ENCODE data around the gene MAP3K19.

The MAP3K19 gene

DNA sequence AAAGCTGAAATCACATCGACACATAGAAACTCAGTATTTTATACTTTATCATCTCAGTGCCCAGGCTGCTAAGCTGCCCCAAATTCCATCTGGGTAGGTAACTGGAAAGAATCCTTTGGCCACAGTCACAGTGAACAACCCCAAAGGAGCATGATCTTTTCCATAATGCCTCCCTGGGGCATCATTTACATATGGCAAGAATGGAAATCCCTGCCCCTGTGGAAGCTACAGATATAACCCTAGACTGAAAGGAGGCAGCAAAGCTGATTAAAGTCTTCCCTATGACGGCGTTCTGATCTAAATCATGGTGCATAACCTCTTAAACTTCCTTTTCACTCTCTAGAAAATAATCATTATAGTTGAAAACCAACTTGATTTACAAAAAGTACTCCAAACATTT, 41.5 kb downstream of the MAP3K19 start:
- no peak overlapping the region for H3K23ac ChIP-seq (ENCODE audit: low read length in 2 of 2)
- H3K27me3 ChIP-seq (ENCODE audit: control insufficient read depth in 1 of 2, insufficient read depth in 1 of 2, low read length in 2 of 2): peaks cover 5 to 22% of the 10 kb centered on the region in 2 experiments
- no peak overlapping the region for H3K4me2 ChIP-seq (ENCODE audit: low read length, poor library complexity, severe bottlenecking)
- no peak overlapping the region for H2AK5ac ChIP-seq (ENCODE audit: low read length, severe bottlenecking)
- no peak overlapping the region for H3K18ac ChIP-seq (ENCODE audit: low read depth in 1 of 2, low read length in 2 of 2)
- H3K4ac ChIP-seq (ENCODE audit: low read depth in 1 of 2, low read length in 2 of 2): no peak overlapping the region
- DNase-seq: no peak
- no peak overlapping the region for H3K14ac ChIP-seq (ENCODE audit: low read length in 2 of 2)
- no peak overlapping the region for H4K91ac ChIP-seq (ENCODE audit: low read length)
- H2AFZ ChIP-seq (ENCODE audit: low read depth, low read length): no peak overlapping the region
- no peak overlapping the region for H3K9ac ChIP-seq (ENCODE audit: low read length)
- no peaks in the 10 kb centered on the region for H3K9me3 ChIP-seq (ENCODE audit: control insufficient read depth, low read length)
- no peak overlapping the region for H4K8ac ChIP-seq (ENCODE audit: low read length)
- H2BK12ac ChIP-seq (ENCODE audit: low read length in 2 of 2): no peak overlapping the region
- H3K27ac ChIP-seq (ENCODE audit: low read length, poor library complexity, severe bottlenecking): no peak overlapping the region
- H3K4me1 ChIP-seq (ENCODE audit: control insufficient read depth, insufficient read depth, low read depth, low read length): no peaks in the 10 kb centered on the region
- no peak overlapping the region for H2BK5ac ChIP-seq (ENCODE audit: low read depth, low read length, poor library complexity, severe bottlenecking)
- 100% methylated on average over 1 of the region's 3 CpGs for WGBS
- H3K79me1 ChIP-seq (replicated peaks; ENCODE audit: low read length, poor library complexity, severe bottlenecking): no peaks in the 10 kb centered on the region
- no peak overlapping the region for H2BK120ac ChIP-seq (ENCODE audit: low read depth, low read length)
- no peak overlapping the region for H2BK15ac ChIP-seq (ENCODE audit: low read depth, poor library complexity, severe bottlenecking)
- no peaks in the 10 kb centered on the region for H3K36me3 ChIP-seq (ENCODE audit: control insufficient read depth in 1 of 2, insufficient read depth in 2 of 2, low read depth in 1 of 2, low read length in 2 of 2)
- H3K4me3 ChIP-seq (ENCODE audit: insufficient read depth in 1 of 2, low read depth in 1 of 2, low read length in 2 of 2): no peak overlapping the region

DNA sequence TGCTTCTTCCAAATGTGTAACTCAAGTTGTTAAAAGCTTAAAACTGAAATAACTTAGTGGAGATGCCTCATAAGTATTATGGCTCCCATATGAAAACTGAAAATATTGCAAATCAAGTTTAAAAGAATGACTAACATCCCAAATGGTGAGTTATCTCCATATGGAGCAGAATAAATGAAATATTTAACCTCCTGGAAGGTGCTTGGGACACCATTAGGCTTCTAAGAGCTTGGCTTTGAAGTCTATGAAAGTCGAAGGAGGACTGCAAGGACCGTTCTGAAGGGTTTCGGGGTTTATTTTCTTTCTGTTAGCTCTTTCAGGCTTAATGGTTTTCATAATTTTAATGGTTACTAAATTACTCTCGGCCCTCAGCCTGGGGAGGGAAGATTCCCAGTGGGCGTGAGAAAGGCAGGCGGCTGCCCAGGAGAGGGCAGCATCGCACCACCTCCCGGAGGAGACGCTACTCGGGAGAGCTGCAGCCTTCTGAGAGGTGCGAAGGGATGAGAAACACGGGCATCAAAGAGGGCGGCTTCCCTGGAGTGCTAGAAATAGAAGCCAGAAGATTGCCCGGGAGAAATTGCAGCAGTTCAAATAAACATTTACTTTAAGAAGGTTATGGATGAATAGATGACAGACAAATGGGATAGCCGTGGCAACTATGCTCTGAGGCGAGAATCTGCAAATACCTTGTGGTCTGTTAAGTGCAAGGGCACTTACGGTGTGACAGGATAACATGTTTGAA, 43.1 kb downstream of the MAP3K19 start:
- no peak overlapping the region for H2BK120ac ChIP-seq (ENCODE audit: low read depth, low read length)
- no peak overlapping the region for H4K8ac ChIP-seq (ENCODE audit: low read length)
- WGBS: 17% methylated on average over 16 of the region's 17 CpGs
- H2BK5ac ChIP-seq (ENCODE audit: low read depth, low read length, poor library complexity, severe bottlenecking): no peak overlapping the region
- H3K4me2 ChIP-seq (ENCODE audit: low read length, poor library complexity, severe bottlenecking): no peak overlapping the region
- peak; percentile 69 for DNase-seq
- no peak overlapping the region for H4K91ac ChIP-seq (ENCODE audit: low read length)
- no peak overlapping the region for H3K4me3 ChIP-seq (ENCODE audit: insufficient read depth in 1 of 2, low read depth in 1 of 2, low read length in 2 of 2)
- H2AFZ ChIP-seq (ENCODE audit: low read depth, low read length): no peak overlapping the region
- H3K9ac ChIP-seq (ENCODE audit: low read length): peak overlapping the region; percentile 15
- H3K27ac ChIP-seq (ENCODE audit: low read length, poor library complexity, severe bottlenecking): no peak overlapping the region
- no peak overlapping the region for H3K18ac ChIP-seq (ENCODE audit: low read depth in 1 of 2, low read length in 2 of 2)
- H2BK15ac ChIP-seq (ENCODE audit: low read depth, poor library complexity, severe bottlenecking): no peak overlapping the region
- H3K14ac ChIP-seq (ENCODE audit: low read length in 2 of 2): no peak overlapping the region
- H3K23ac ChIP-seq (ENCODE audit: low read length in 2 of 2): no peak overlapping the region
- H2AK5ac ChIP-seq (ENCODE audit: low read length, severe bottlenecking): no peak overlapping the region
- no peaks in the 10 kb centered on the region for H3K36me3 ChIP-seq (ENCODE audit: control insufficient read depth in 1 of 2, insufficient read depth in 2 of 2, low read depth in 1 of 2, low read length in 2 of 2)
- H3K4ac ChIP-seq (ENCODE audit: low read depth in 1 of 2, low read length in 2 of 2): no peak overlapping the region
- H2BK12ac ChIP-seq (ENCODE audit: low read length in 2 of 2): no peak overlapping the region
- H3K79me1 ChIP-seq (replicated peaks; ENCODE audit: low read length, poor library complexity, severe bottlenecking): no peaks in the 10 kb centered on the region
- H3K9me3 ChIP-seq (ENCODE audit: control insufficient read depth, low read length): no peaks in the 10 kb centered on the region
- H3K27me3 ChIP-seq (ENCODE audit: control insufficient read depth in 1 of 2, insufficient read depth in 1 of 2, low read length in 2 of 2): peaks cover 5 to 28% of the 10 kb centered on the region in 2 experiments
- H3K4me1 ChIP-seq (ENCODE audit: control insufficient read depth, insufficient read depth, low read depth, low read length): no peaks in the 10 kb centered on the region

DNA sequence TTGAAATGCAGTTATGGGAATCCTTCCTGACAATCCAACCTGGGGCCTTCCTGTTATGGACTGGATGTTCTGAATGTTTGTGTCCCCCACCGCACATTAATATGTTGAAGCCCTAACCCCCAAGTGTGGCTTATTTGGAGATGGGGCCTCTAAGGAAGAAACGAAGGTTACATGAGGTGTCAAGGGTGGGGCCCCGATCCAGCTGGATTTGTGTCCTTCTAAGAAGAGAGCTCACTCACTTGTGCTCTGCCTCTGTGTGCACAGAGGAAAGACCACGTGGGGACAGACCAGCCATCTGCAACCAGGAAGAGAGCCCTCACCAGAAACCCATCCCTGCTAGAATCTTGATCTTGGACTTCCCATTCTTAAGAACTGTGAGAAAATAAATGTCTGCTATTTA, 44.4 kb downstream of the MAP3K19 start:
- Histone ChIP-seq H2BK15ac (ENCODE audit: low read depth, poor library complexity, severe bottlenecking) (no peak overlapping the region), H2BK120ac (ENCODE audit: low read depth, low read length) (no peak overlapping the region), H3K79me1 (replicated peaks; ENCODE audit: low read length, poor library complexity, severe bottlenecking) (no peaks in the 10 kb centered on the region), H3K4me1 (ENCODE audit: control insufficient read depth, insufficient read depth, low read depth, low read length) (no peaks in the 10 kb centered on the region), H3K9me3 (ENCODE audit: control insufficient read depth, low read length) (no peaks in the 10 kb centered on the region), H3K27ac (ENCODE audit: low read length, poor library complexity, severe bottlenecking) (no peak overlapping the region), H2BK5ac (ENCODE audit: low read depth, low read length, poor library complexity, severe bottlenecking) (no peak overlapping the region), H3K4ac (ENCODE audit: low read depth in 1 of 2, low read length in 2 of 2) (no peak overlapping the region), H4K8ac (ENCODE audit: low read length) (no peak overlapping the region), H2AK5ac (ENCODE audit: low read length, severe bottlenecking) (no peak overlapping the region), H3K14ac (ENCODE audit: low read length in 2 of 2) (no peak overlapping the region), H2AFZ (ENCODE audit: low read depth, low read length) (no peak overlapping the region), H3K23ac (ENCODE audit: low read length in 2 of 2) (no peak overlapping the region), H3K4me3 (ENCODE audit: insufficient read depth in 1 of 2, low read depth in 1 of 2, low read length in 2 of 2) (no peak overlapping the region), H3K18ac (ENCODE audit: low read depth in 1 of 2, low read length in 2 of 2) (no peak overlapping the region), H3K9ac (ENCODE audit: low read length) (no peak overlapping the region), H3K36me3 (ENCODE audit: control insufficient read depth in 1 of 2, insufficient read depth in 2 of 2, low read depth in 1 of 2, low read length in 2 of 2) (no peaks in the 10 kb centered on the region), H4K91ac (ENCODE audit: low read length) (no peak overlapping the region), H2BK12ac (ENCODE audit: low read length in 2 of 2) (no peak overlapping the region), H3K4me2 (ENCODE audit: low read length, poor library complexity, severe bottlenecking) (no peak overlapping the region), H3K27me3 (ENCODE audit: control insufficient read depth in 1 of 2, insufficient read depth in 1 of 2, low read length in 2 of 2) (peaks cover 5 to 31% of the 10 kb centered on the region in 2 experiments)
- DNase-seq: no peak
- 80% methylated on average over 3 of the region's 4 CpGs for WGBS

DNA sequence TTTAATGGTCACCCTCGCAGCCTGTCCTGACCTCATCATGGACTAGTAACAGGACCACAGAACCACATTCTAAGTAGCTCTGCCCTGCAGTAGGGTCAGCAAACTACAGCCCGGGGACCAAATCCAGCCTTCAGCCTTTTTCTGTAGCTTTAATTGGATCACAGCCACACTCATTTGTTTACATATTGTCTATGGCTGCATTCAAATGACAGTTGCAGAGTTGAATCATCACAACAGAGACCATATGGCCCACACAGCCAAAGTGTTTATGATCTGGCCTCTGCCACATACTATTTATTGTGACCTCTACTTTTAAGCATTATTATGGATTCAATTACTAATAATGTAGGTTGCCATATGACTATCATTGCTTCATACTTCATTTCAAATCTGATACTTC, 47.7 kb downstream of the MAP3K19 start:
- no peak overlapping the region for H3K9ac ChIP-seq (ENCODE audit: low read length)

More for the DNA sequence above, 47.7 kb downstream of the MAP3K19 start:
- Histone ChIP-seq H3K4me3 (ENCODE audit: insufficient read depth in 1 of 2, low read depth in 1 of 2, low read length in 2 of 2) (no peak overlapping the region), H3K14ac (ENCODE audit: low read length in 2 of 2) (no peak overlapping the region), H2AFZ (ENCODE audit: low read depth, low read length) (no peak overlapping the region), H3K23ac (ENCODE audit: low read length in 2 of 2) (no peak overlapping the region), H4K8ac (ENCODE audit: low read length) (no peak overlapping the region), H4K91ac (ENCODE audit: low read length) (no peak overlapping the region), H3K4ac (ENCODE audit: low read depth in 1 of 2, low read length in 2 of 2) (no peak overlapping the region), H3K9me3 (ENCODE audit: control insufficient read depth, low read length) (no peaks in the 10 kb centered on the region), H3K27ac (ENCODE audit: low read length, poor library complexity, severe bottlenecking) (no peak overlapping the region), H2BK5ac (ENCODE audit: low read depth, low read length, poor library complexity, severe bottlenecking) (no peak overlapping the region), H3K36me3 (ENCODE audit: control insufficient read depth in 1 of 2, insufficient read depth in 2 of 2, low read depth in 1 of 2, low read length in 2 of 2) (no peaks in the 10 kb centered on the region), H2AK5ac (ENCODE audit: low read length, severe bottlenecking) (no peak overlapping the region), H2BK120ac (ENCODE audit: low read depth, low read length) (no peak overlapping the region), H3K79me1 (replicated peaks; ENCODE audit: low read length, poor library complexity, severe bottlenecking) (no peaks in the 10 kb centered on the region), H3K27me3 (ENCODE audit: control insufficient read depth in 1 of 2, insufficient read depth in 1 of 2, low read length in 2 of 2) (peaks cover 0 to 11% of the 10 kb centered on the region in 2 experiments), H3K4me2 (ENCODE audit: low read length, poor library complexity, severe bottlenecking) (no peak overlapping the region), H3K18ac (ENCODE audit: low read depth in 1 of 2, low read length in 2 of 2) (no peak overlapping the region), H2BK15ac (ENCODE audit: low read depth, poor library complexity, severe bottlenecking) (no peak overlapping the region), H2BK12ac (ENCODE audit: low read length in 2 of 2) (no peak overlapping the region), H3K4me1 (ENCODE audit: control insufficient read depth, insufficient read depth, low read depth, low read length) (no peaks in the 10 kb centered on the region)
- DNase-seq: peak; percentile 65
- 57% methylated on average over 2 of the region's 2 CpGs for WGBS
